Measurements from ENCODE around the gene B4GALNT4. TPM values are rescaled to one million over a fixed set of nuclear protein-coding genes. Genes with fewer than 3 reads are reported as not detected.
"Not testable (repeated sequence)": the region's sequence is repeated elsewhere in the genome, so short reads cannot be mapped to it uniquely, and the experiment has no call there.

Gene B4GALNT4
- total and polyA plus RNA-seq, 2 donors from 2014 or later, result 0.82 to 1.4 TPM

- TF ChIP-seq CTCF (IDR thresholded peaks at IDR 0.05; ENCODE audit: borderline replicate concordance, extremely low read depth, insufficient read depth), result no peak
- DNase-seq (peak in 2 of 5 donors; percentile 53 to 80), FAIRE-seq (no peak)
- Histone ChIP-seq H3K4me3 (ENCODE audit: low read length in 3 of 3) (no peak overlapping the region), H3K27me3 (ENCODE audit: control insufficient read depth, insufficient read depth, low read length) (no peaks in the 10 kb centered on the region), H3K9ac (ENCODE audit: low read length in 3 of 3) (no peak overlapping the region), H3K9me3 (ENCODE audit: control insufficient read depth in 2 of 3, insufficient read depth in 1 of 3, low read length in 3 of 3) (peaks cover 0 to 13% (median 0%) of the 10 kb centered on the region in 3 donors), H3K27ac (ENCODE audit: low read depth in 2 of 2, low read length in 2 of 2) (no peak overlapping the region), H3K4me1 (ENCODE audit: control insufficient read depth in 2 of 3, insufficient read depth in 2 of 3, low read depth in 1 of 3, low read length in 3 of 3) (peaks cover under 1 to 3% (median 2%) of the 10 kb centered on the region in 3 donors), H3K36me3 (ENCODE audit: control insufficient read depth in 2 of 3, insufficient read depth in 3 of 3, low read length in 3 of 3) (peaks cover 0 to 15% (median 0%) of the 10 kb centered on the region in 3 donors)
- intact Hi-C loops (cut with DNase I), result no loop called here
These were observed 8.7 kb upstream of the B4GALNT4 start for GRCh38 chr11:360326-361280.

GRCh38 chr11:362642-363442 lies 6.5 kb upstream of the B4GALNT4 start:
- FAIRE-seq (no peak), DNase-seq (no peak)
- no peak overlapping the region for H3K27ac ChIP-seq (ENCODE audit: low read depth in 2 of 2, low read length in 2 of 2)
- no peak overlapping the region for H3K4me3 ChIP-seq (ENCODE audit: low read length in 3 of 3)
- intact Hi-C loops (cut with DNase I), result no loop called here
- H3K9ac ChIP-seq (ENCODE audit: low read length in 3 of 3), result no peak overlapping the region
- H3K27me3 ChIP-seq (ENCODE audit: control insufficient read depth, insufficient read depth, low read length), result no peaks in the 10 kb centered on the region
- TF ChIP-seq CTCF (IDR thresholded peaks at IDR 0.05; ENCODE audit: borderline replicate concordance, extremely low read depth, insufficient read depth), result no peak
- H3K36me3 ChIP-seq (ENCODE audit: control insufficient read depth in 2 of 3, insufficient read depth in 3 of 3, low read length in 3 of 3), result peaks cover 0 to under 1% (median 0%) of the 10 kb centered on the region in 3 donors
- no peaks in the 10 kb centered on the region for H3K4me1 ChIP-seq (ENCODE audit: control insufficient read depth in 2 of 3, insufficient read depth in 2 of 3, low read depth in 1 of 3, low read length in 3 of 3)
- peaks cover 0 to under 1% (median 0%) of the 10 kb centered on the region in 3 donors for H3K9me3 ChIP-seq (ENCODE audit: control insufficient read depth in 2 of 3, insufficient read depth in 1 of 3, low read length in 3 of 3)

DNA sequence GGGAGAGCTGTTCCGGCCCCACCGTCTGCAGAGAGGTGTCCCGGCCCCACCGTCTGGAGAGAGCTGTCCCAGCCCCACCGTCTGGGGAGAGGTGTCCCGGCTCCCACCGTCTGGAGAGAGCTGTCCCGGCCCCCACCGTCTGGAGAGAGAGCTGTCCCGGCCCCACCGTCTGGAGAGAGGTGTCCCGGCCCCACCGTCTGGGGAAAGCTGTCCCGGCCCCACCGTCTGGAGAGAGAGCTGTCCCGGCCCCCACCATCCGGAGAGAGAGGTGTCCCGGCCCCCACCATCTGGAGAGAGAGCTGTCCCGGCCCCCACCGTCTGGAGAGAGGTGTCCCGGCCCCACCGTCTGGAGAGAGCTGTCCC lies 5.9 kb upstream of the B4GALNT4 start:
- intact Hi-C loops (cut with DNase I); H3K27me3 ChIP-seq (ENCODE audit: control insufficient read depth, insufficient read depth, low read length); FAIRE-seq; H3K4me3 ChIP-seq (ENCODE audit: low read length in 3 of 3); H3K27ac ChIP-seq (ENCODE audit: low read depth in 2 of 2, low read length in 2 of 2); H3K9me3 ChIP-seq (ENCODE audit: control insufficient read depth in 2 of 3, insufficient read depth in 1 of 3, low read length in 3 of 3); H3K9ac ChIP-seq (ENCODE audit: low read length in 3 of 3); H3K4me1 ChIP-seq (ENCODE audit: control insufficient read depth in 2 of 3, insufficient read depth in 2 of 3, low read depth in 1 of 3, low read length in 3 of 3); DNase-seq; H3K36me3 ChIP-seq (ENCODE audit: control insufficient read depth in 2 of 3, insufficient read depth in 3 of 3, low read length in 3 of 3): not testable (repeated sequence)
